Immature natural killer cell (primary cell): ENCODE results near the gene PUM2. TPM values are rescaled to one million over a fixed set of nuclear protein-coding genes. Genes with fewer than 3 reads are reported as not detected.

Experiments
- DNase-seq, 3 donors: peaks; one replicate each; pipeline ENCODE4 v3.0.0; 2022; ENCODE audit warnings: mixed read lengths in 1 of 3
- H3K27ac Mint-ChIP-seq, 6 donors: one replicate each; pipeline ENCODE4 v1.8.0; 2020; ENCODE audit warnings: mixed read lengths in 6 of 6, mild to moderate bottlenecking in 5 of 6, inconsistent platforms in 4 of 6, moderate library complexity in 3 of 6
- H3K27me3 Mint-ChIP-seq, 3 donors: one replicate each; pipeline ENCODE4 v1.8.0; 2020 to 2021; ENCODE audit warnings: low read depth in 3 of 3, mild to moderate bottlenecking in 3 of 3, mixed read lengths in 3 of 3, moderate library complexity in 3 of 3, inconsistent platforms in 1 of 3
- H3K36me3 Mint-ChIP-seq, 3 donors: one replicate each; pipeline ENCODE4 v1.8.0; 2020; ENCODE audit warnings: mixed read lengths in 3 of 3, inconsistent platforms in 2 of 3, mild to moderate bottlenecking in 2 of 3
- H3K4me1 Mint-ChIP-seq, 2 donors: one replicate each; pipeline ENCODE4 v1.8.0; 2020; ENCODE audit warnings: inconsistent platforms in 2 of 2, mild to moderate bottlenecking in 2 of 2, mixed read lengths in 2 of 2, moderate library complexity in 1 of 2
- H3K4me3 Mint-ChIP-seq, 5 donors: one replicate each; pipeline ENCODE4 v1.8.0; 2020; ENCODE audit warnings: mild to moderate bottlenecking in 5 of 5, mixed read lengths in 5 of 5, inconsistent platforms in 3 of 5, moderate library complexity in 3 of 5
- H3K9me3 Mint-ChIP-seq, 6 donors: one replicate each; pipeline ENCODE4 v1.8.0; 2020; ENCODE audit warnings: mild to moderate bottlenecking in 6 of 6, mixed read lengths in 6 of 6, inconsistent platforms in 4 of 6, moderate library complexity in 3 of 6
- polyA plus RNA-seq, 3 donors: library from polyadenylated mRNA; unstranded; fragments of 300-500 nt; fragmentation: Illumina TruSeq; gene quantifications; one replicate each; pipeline ENCODE4 v1.2.3, GENCODE V29; 2021

PUM2 gene
- polyA plus RNA-seq, 3 donors from 2014 or later, result 11.2 to 23.9 (median 21.1) TPM

DNA sequence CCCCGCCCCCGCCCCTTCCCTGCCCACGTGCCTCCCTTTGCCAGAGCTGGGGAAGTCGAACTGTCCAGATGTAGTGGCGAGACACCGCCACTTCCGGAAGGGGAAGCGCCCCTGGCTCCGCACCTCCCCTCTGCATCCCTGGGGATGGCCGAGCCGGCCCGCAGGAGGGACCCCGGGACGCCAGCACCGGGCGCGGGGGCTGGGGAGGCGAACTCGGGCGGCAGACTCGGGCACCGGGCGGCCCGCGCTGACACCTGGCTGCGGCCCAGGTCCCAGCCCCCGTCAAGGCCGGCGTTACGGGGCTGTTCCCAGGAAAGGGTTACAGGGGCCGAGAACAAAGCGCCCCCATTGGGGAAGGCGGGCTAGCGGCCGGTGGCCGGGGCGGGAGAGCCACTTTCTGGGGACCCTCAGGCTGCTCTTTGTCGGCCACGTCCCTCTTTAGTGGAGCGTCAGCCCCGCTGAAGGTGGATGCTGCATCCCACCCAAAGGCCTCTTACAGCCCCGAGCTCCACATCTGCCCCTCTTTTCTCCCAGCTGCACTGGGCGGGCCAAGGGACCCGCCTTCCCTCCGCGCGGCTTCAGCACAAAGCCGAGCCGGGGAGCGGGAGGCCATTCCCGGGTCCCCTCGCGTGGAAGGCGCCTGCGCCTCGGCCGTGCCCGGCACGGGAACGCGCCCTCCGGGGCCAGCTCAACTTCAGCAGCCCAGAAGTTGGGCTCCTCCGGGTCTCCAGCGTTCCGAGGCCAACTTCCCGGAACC, 127.1 kb downstream of the PUM2 start:
- peak overlapping the region in 2 of 5 donors; percentile 30 to 48 for H3K4me3 Mint-ChIP-seq
- no peak overlapping the region for H3K27ac Mint-ChIP-seq
- peaks cover 0 to 4% of the 10 kb centered on the region in 2 donors for H3K4me1 Mint-ChIP-seq
- H3K27me3 Mint-ChIP-seq, result peaks cover 11 to 26% (median 17%) of the 10 kb centered on the region in 3 donors
- no peaks in the 10 kb centered on the region for H3K9me3 Mint-ChIP-seq
- H3K36me3 Mint-ChIP-seq, result no peaks in the 10 kb centered on the region
- no peak for DNase-seq

DNA sequence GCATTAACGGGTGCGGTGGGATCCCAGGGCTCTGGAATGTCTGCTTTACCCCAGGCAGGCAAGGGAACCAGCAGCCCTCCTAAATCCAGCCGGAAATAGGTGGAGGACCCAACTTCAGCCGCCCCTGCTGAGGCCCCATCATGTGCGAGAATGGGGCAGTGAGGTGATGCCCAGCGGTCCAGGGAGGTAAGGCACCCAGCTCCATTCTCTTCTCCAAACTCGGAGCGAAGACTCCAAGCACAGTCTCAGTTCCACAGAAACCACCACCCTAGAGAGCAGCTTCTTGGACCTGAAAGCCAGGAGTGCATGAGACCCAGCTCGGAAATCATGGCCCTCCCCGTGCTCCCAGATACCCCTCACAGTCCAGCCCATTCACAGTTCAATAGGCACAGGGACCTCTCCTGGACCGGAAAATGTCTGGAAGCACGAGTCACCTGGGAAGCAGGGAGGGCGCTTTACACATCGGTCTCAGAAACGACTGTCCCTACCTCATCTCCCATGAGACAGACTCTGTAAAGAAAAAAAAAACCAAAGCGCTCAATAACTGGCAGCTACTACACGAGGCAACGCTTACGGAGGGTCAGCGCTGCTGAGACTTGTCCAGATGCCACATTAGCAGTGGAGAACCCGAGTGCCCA, 127.8 kb downstream of the PUM2 start:
- Mint-ChIP-seq H3K27ac (no peak overlapping the region), H3K4me1 (peaks cover 0 to 4% of the 10 kb centered on the region in 2 donors), H3K9me3 (no peaks in the 10 kb centered on the region), H3K36me3 (no peaks in the 10 kb centered on the region), H3K27me3 (peaks cover 8 to 25% (median 12%) of the 10 kb centered on the region in 3 donors), H3K4me3 (peak overlapping the region; percentile 9 to 53 (median 32))
- no peak for DNase-seq

DNA sequence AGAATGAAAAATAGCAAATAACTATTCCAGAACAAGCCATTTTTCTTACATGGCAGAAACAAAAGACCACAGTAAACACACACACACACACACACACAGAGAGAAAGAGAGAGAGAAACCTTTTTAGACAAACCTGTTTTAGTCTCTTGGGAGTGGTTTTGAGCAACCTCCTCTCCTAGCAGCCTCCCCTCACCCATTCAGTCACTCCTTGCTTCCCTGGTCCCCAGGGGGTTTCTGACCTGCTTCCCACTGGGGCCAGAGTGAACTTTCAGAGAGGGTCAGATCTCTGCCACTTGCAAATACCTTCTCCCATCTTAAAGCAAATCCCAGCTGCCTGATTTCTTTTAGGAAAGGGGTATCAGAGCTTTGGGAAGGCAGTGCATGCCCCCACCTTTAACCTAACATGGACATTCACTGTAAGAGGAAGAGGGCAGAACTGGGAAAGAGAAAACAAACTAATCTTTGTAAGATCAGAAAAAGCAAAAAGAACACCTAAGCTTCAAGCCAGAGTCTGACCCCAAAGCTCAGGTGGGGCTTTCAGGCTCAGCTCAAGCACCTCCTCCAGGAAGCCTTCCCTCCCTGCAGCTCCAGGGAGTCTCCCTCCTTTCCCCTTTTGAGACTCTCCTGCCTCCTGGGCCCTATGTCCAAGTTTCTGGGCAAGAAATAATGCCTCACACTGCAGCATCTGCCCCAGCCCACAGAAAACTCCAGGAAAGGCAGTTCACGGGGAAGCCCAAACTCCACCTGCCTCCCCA, 128.5 kb downstream of the PUM2 start:
- H3K27ac Mint-ChIP-seq, result no peak overlapping the region
- no peaks in the 10 kb centered on the region for H3K9me3 Mint-ChIP-seq
- peak overlapping the region in 4 of 5 donors; percentile 8 to 70 (median 24) for H3K4me3 Mint-ChIP-seq
- H3K27me3 Mint-ChIP-seq, result peaks cover 6 to 21% (median 11%) of the 10 kb centered on the region in 3 donors
- DNase-seq, result no peak
- H3K36me3 Mint-ChIP-seq, result no peaks in the 10 kb centered on the region
- peaks cover 0 to 4% of the 10 kb centered on the region in 2 donors for H3K4me1 Mint-ChIP-seq

DNA sequence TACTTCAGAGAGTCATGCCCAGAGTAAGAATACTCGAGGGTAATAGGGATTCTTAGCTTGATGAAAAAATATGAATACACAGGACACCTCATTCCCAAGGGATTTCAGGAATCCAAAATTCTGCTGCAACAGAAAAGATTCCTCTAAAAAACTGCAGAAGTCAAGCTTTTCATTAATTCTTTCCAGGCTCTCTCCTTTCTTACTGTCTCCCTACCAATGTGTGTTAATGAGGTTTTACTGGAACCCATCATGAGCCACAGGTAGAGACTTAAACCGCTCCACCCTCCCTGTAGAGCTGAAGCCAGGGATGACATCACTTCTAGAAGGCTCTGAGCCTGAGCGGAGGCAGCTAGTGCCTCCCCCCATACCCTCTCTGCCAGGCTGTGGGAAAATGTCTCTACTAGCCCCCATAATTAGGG, 129.1 kb downstream of the PUM2 start:
- H3K27ac Mint-ChIP-seq, result no peak overlapping the region
- H3K27me3 Mint-ChIP-seq, result peaks cover 5 to 19% (median 11%) of the 10 kb centered on the region in 3 donors
- DNase-seq, result no peak
- H3K9me3 Mint-ChIP-seq, result no peaks in the 10 kb centered on the region
- H3K4me1 Mint-ChIP-seq, result peaks cover 0 to 4% of the 10 kb centered on the region in 2 donors
- peak overlapping the region in 2 of 5 donors; percentile 16 to 70 for H3K4me3 Mint-ChIP-seq
- no peaks in the 10 kb centered on the region for H3K36me3 Mint-ChIP-seq

DNA sequence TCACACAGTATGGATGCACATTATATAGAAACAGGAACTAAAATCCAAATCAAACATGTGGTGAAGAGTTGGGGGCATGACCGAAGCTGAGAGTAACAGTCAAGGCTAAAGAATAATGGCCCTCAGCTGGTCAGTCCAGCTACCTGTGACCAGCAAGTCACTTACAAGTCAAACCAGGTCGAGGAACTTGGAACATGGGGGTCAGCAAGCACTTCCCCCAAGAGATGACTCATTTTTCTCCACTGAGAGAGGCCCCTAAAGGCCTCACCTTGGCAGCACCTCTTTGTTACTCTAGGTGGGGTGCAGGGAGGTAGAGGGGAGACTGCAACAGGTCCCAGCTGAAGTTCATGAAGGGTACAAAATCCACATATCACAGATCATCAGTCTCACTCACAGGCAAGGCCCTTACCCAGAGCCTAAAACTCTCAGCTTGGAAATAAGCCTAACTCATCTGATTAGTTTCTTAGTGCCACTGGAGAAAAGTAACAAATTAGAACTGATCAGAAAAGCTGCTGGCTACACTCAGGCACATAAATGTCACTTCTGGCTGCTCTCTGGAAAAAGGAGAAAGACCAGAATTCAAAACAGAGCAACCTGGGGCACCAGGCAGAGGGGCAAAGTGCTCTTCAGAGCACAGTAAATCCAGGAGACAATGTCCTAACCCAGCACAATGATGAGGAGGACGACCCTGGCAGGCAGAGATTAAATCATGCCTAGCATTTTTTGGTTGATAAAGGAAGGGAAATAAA, 129.7 kb downstream of the PUM2 start:
- no peak for DNase-seq
- no peak overlapping the region for H3K4me3 Mint-ChIP-seq
- H3K27ac Mint-ChIP-seq, result no peak overlapping the region
- no peaks in the 10 kb centered on the region for H3K9me3 Mint-ChIP-seq
- peaks cover 5 to 19% (median 11%) of the 10 kb centered on the region in 3 donors for H3K27me3 Mint-ChIP-seq
- H3K36me3 Mint-ChIP-seq, result no peaks in the 10 kb centered on the region
- H3K4me1 Mint-ChIP-seq, result peaks cover 0 to 2% of the 10 kb centered on the region in 2 donors

DNA sequence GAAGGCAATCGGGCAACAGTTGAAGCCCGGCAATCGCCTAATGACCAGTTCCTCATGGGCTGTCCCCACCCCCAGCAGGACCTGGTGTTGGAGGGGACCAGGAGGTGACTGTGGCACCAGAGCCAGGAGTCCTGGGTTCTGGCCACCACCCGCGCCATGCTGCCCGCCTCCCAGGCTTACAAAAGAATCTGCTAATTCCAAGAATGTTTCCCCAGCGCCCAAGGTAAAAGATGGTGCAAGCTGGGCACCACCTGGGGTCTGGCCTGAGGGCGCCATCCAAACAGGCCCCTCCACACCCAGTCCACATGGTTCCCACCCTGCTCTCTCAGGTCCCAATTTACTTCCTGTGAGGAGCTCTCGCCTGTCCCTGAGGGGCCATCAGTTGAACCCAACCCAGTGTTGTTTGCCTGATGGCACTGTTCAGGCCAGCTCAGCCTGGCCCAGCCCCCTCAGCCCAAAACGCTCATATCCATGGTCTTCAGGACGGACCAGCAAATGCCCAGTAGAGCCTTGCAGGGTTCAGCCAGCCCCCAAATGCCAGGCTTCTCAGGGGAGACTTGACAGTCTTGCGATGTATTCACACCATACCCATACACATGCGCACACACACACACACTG, 130.8 kb downstream of the PUM2 start:
- peaks cover 5 to 19% (median 9%) of the 10 kb centered on the region in 3 donors for H3K27me3 Mint-ChIP-seq
- no peaks in the 10 kb centered on the region for H3K9me3 Mint-ChIP-seq
- no peak for DNase-seq
- no peaks in the 10 kb centered on the region for H3K36me3 Mint-ChIP-seq
- no peak overlapping the region for H3K4me3 Mint-ChIP-seq
- no peak overlapping the region for H3K27ac Mint-ChIP-seq
- H3K4me1 Mint-ChIP-seq, result no peaks in the 10 kb centered on the region

DNA sequence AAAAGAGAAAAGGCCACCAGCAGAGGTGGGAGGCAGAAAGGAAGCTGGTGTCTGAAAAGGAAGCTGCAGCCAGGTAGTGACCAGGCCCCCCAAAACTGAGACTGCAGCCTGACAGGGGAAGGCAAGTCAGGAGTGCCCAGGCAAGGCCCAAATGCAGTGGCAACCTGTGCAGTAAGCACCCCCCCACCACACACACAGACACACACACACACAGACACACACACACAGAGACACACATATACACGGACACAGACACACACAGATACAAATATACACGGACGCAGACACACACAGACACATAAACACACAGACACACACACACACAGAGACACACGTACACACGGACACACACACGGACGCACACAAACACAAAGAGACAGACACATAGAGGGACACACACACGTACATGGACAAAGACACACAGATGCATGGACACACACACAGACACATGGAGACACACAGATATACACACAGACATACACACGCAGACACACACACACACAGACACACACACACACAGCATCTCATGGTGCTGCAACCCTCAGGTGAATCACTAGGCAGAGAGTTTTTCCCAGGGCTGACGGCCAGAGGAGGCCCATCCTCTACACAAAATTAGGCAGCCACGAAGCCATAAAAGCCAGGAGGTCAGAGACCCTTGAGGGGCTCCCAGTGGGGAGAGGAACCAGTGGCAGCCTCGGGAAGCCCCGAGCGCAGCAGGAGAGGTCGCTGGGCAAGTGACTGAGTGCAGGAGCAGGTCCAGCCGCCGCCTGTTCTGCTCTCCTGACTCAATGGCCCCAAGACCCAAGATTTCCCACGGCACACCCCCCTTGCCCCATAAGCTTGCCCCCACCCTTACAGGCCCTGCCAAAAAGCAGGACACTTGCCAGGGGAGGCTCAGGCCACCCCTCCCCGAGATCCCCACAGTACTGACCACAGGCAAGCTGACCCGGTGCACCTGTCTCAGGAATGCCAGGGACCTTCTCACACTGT, 132.0 kb downstream of the PUM2 start:
- Mint-ChIP-seq H3K27me3 (peaks cover 5 to 19% (median 9%) of the 10 kb centered on the region in 3 donors), H3K27ac (no peak overlapping the region), H3K4me1 (no peaks in the 10 kb centered on the region), H3K36me3 (no peaks in the 10 kb centered on the region), H3K9me3 (no peaks in the 10 kb centered on the region), H3K4me3 (no peak overlapping the region)
- DNase-seq, result no peak

DNA sequence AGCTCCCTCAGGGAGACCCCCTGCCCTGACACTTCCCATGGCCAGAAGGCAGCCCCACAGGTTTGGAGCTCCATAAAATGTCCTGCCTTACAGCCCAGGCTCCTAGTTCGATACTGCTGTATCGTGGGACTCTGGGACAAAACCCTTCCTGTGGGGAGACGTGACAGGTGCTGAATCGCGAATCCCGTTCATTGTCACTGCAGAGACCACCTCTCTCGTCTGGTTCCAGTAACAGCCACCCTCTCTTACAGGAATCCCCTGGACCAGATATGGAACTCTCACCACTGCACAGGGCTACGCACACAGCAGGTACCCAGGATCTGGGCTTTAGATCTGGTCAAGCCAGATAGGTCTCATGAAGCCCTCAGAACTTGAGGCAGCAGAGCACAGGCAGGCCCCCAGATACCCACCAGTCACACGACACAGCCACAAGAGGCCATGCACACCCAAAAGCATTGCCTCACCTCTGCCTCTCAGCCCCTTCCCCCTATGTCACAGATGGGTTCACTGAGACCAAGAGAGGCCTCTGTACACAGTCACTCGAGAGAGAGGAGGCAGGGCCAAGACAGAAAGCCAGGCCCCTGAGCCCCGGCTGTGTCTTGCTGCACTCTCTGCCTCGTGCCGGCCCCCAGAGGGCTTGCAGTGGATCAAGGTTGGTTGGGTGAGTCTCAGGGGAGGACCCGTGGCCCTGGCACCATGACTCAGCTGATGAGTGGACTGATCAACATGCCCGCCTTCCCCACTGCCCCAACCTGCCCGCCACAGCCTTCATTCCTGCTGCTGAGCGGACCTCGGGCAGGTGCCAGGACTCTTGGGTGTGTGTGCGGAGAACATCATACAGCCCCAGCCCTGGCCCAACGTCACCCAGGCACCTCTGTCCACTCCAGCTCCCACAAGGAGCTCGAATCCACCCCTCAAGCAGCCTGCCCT, 133.3 kb downstream of the PUM2 start:
- H3K36me3 Mint-ChIP-seq, result no peaks in the 10 kb centered on the region
- peaks cover 5 to 10% (median 7%) of the 10 kb centered on the region in 3 donors for H3K27me3 Mint-ChIP-seq
- H3K4me1 Mint-ChIP-seq, result no peaks in the 10 kb centered on the region
- no peaks in the 10 kb centered on the region for H3K9me3 Mint-ChIP-seq
- H3K27ac Mint-ChIP-seq, result no peak overlapping the region
- no peak overlapping the region for H3K4me3 Mint-ChIP-seq
- no peak for DNase-seq

DNA sequence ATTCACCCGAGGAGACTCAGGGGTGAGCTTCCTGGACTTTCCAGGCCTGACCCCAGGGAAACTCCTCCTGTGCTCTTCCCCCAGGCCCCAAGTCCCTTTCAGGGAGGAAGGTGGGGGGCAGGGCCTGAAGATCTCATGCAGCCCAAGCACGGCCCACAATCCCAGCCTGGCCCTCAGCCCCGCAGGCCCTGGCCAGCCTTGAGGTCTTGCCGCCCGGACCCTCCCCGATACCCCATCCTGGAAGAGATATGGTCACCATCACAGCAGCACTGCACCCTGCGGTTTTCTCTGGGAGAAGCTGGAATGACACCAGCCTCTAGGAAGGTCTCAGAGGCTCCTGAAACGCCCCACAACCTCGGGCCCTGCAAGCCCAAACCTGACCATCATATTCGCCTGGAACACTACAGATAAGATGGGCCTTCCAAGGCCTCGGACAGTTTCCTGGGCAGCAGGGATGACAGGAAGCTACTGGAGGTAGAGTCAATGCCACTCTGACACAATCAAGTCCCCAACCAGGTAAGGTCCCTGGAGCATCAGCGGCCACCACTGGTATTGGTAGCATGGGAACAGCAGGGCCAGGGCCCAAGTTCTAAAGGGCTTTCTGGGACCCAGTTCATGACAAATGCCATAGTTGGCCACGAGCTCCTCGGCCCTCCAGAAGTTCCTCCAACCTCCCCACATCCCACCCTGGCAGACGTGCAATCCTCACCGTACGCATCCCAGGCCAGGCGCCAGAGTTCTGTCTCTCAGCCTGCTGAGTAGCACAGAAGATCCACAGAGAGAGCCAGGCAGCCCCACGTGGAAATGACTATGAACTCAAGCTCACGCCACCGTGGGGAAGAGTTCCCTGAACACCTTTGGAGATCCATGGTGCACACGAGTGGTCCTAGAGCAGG, 134.3 kb downstream of the PUM2 start:
- Mint-ChIP-seq H3K4me3 (no peak overlapping the region), H3K27me3 (peaks cover under 1 to 4% (median 3%) of the 10 kb centered on the region in 3 donors), H3K4me1 (no peaks in the 10 kb centered on the region), H3K27ac (no peak overlapping the region), H3K36me3 (no peaks in the 10 kb centered on the region), H3K9me3 (no peaks in the 10 kb centered on the region)
- no peak for DNase-seq

DNA sequence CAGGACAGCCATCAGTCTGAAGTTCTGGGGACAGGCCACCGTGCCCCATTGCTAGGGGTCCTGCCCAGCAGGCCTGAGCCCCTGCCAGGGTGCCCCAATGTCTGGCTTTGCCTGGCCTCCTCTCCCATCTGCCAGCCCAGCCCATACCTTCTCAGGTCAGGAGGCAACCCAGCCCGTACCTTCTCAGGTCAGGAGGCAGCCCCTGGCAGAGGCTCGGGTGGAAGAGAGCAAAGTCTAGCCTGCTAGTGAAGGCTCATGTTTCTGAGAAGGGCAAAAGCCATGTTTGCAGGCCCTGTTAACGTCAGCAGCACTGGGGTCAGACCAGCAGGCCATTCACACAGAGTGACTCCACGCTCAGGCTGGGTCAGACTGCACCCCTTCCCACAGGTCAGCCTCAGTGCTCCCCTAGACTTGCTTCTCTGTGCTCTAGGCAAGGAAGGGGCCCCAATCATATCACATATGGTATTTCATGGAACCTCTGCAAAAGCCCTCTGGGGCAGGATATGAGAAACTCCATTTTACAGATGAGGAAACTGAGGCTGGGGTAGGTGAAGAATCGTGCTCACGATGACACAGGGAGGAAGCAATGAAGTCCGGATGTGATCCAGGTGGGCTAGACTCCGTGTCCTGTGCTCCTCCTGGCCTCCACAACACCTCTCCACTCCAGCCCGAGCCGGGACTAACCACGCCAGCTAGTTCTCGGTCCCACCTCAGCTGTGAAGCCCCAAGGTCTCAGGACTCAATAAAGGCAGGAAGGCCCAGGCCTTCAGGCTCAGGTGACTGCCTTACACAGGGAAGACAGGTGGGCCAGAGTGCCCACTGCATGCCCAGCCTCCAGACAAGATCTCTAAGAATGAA, 135.2 kb downstream of the PUM2 start:
- Mint-ChIP-seq H3K27ac (no peak overlapping the region), H3K36me3 (no peaks in the 10 kb centered on the region), H3K4me3 (no peak overlapping the region), H3K4me1 (no peaks in the 10 kb centered on the region), H3K27me3 (peaks cover 0 to 3% (median 2%) of the 10 kb centered on the region in 3 donors), H3K9me3 (no peaks in the 10 kb centered on the region)
- DNase-seq, result no peak
